HepG2 (cell line): ENCODE measurements around the gene LMOD2. TPM values are rescaled to one million over a fixed set of nuclear protein-coding genes. Genes with fewer than 3 reads are reported as not detected.
A peak's percentile ranks its signal among the peaks of the same experiment; 100 is the strongest.

Source experiments
- FOXA1 ChIP-seq, 2 experiments: fragments of 450-650 bp in 1 of 2; sonication (generic) in 1 of 2; formaldehyde crosslinking in 1 of 2; IDR thresholded peaks; 2 replicates each; pipeline versions ENCODE4 v1.4.0 to v1.6.1; 2016 to 2020; ENCODE audit warnings: missing genetic modification reagents in 1 of 2
- FOXA3 ChIP-seq: IDR thresholded peaks from 2 replicates; pipeline ENCODE4 v1.6.1; 2016; ENCODE audit warnings: missing genetic modification reagents, missing compliant biosample characterization
- HMG20A ChIP-seq: IDR thresholded peaks from 2 replicates; pipeline ENCODE4 v1.6.1; 2016; ENCODE audit warnings: borderline replicate concordance
- MIXL1 ChIP-seq: IDR thresholded peaks from 2 replicates; pipeline ENCODE4 v1.6.1; 2016
- RFXANK ChIP-seq: IDR thresholded peaks from 2 replicates; pipeline ENCODE4 v1.6.1; 2016
- SIX4 ChIP-seq: sonication (generic); formaldehyde crosslinking; IDR thresholded peaks from 2 replicates; pipeline ENCODE4 v1.4.0; 2020; ENCODE audit warnings: missing genetic modification reagents
- SOX13 ChIP-seq, 3 experiments: fragments of 450-650 bp in 1 of 3; sonication (generic) in 1 of 3; formaldehyde crosslinking in 1 of 3; IDR thresholded peaks in 2 of 3; conservative IDR thresholded peaks in 1 of 3; 2 replicates each; pipeline versions ENCODE4 v1.5.0 to v1.6.1; 2016 to 2020; ENCODE audit warnings: antibody characterized with exemption in 1 of 3, mild to moderate bottlenecking in 1 of 3, missing compliant biosample characterization in 1 of 3, missing genetic modification reagents in 1 of 3, moderate library complexity in 1 of 3
- ZFYVE20 ChIP-seq: sonication (generic); formaldehyde crosslinking; IDR thresholded peaks from 2 replicates; pipeline ENCODE4 v1.8.0; 2023; ENCODE audit warnings: low read depth, mild to moderate bottlenecking, moderate library complexity, missing genetic modification reagents, borderline replicate concordance
- ZNF142 ChIP-seq: sonication (generic); formaldehyde crosslinking; IDR thresholded peaks from 2 replicates; pipeline ENCODE4 v1.4.0; 2020; ENCODE audit warnings: missing genetic modification reagents
- ZNF225 ChIP-seq: sonication (generic); formaldehyde crosslinking; IDR thresholded peaks from 2 replicates; pipeline ENCODE4 v1.4.0; 2020; ENCODE audit warnings: mild to moderate bottlenecking, missing genetic modification reagents
- ZNF251 ChIP-seq: sonication (generic); formaldehyde crosslinking; IDR thresholded peaks from 2 replicates; pipeline ENCODE4 v1.9.0; 2021; ENCODE audit warnings: mild to moderate bottlenecking, missing genetic modification reagents
- ZNF280D ChIP-seq: sonication (generic); formaldehyde crosslinking; IDR thresholded peaks from 2 replicates; pipeline ENCODE4 v1.5.1; 2020; ENCODE audit warnings: mild to moderate bottlenecking, missing genetic modification reagents
- ZNF687 ChIP-seq: sonication (generic); formaldehyde crosslinking; IDR thresholded peaks from 2 replicates; pipeline ENCODE4 v1.5.1; 2020; ENCODE audit warnings: mild to moderate bottlenecking, missing genetic modification reagents, moderate library complexity
- ZNF850 ChIP-seq: sonication (generic); formaldehyde crosslinking; conservative IDR thresholded peaks from 2 replicates; pipeline ENCODE4 v1.9.0; 2021; ENCODE audit warnings: mild to moderate bottlenecking, missing genetic modification reagents
- ZSCAN20 ChIP-seq: sonication (generic); formaldehyde crosslinking; IDR thresholded peaks from 2 replicates; pipeline ENCODE4 v1.4.0; 2020; ENCODE audit warnings: missing genetic modification reagents, mild to moderate bottlenecking, borderline replicate concordance
- polyA plus RNA-seq, 8 experiments: library from polyadenylated mRNA; depleted of rRNA in 3 of 8; stranded (reverse) in 7 of 8; unstranded in 1 of 8; fragments of >200 nt; fragmentation: Illumina TruSeq in 4 of 8; extraction: Trizol in 4 of 8; gene quantifications; 2 replicates each; pipeline versions ENCODE4 v1.2.1 to v1.2.3, GENCODE V29; 2011 to 2016; ENCODE audit warnings: low read depth in 4 of 8, missing spikeins in 1 of 8, mixed read lengths in 1 of 8; ENCODE audit not compliant: insufficient read depth in 1 of 8
- total RNA-seq, 5 experiments: library from RNA; depleted of rRNA; stranded (reverse); fragments of >200 nt; fragmentation: Illumina TruSeq; extraction: Trizol; gene quantifications; 2 replicates each; pipeline ENCODE4 v1.2.3, GENCODE V29; 2016; ENCODE audit warnings: low read depth in 1 of 5

The LMOD2 gene
- total and polyA plus RNA-seq, 2 of the 13 experiments (the other 11 are each of a cell fraction or from before 2014, with no cell fraction given), result not detected

GRCh38 chr7:123622660-123623386 is 32.8 kb upstream of the LMOD2 start (continued):
- TF ChIP-seq ZNF280D (CRISPR knock-in tag) (no peak), SOX13 (IDR thresholded peaks at IDR 0.05) (no peak), SOX13 (CRISPR knock-in tag; conservative IDR thresholded peaks at IDR 0.05 in 1 of 2, IDR thresholded peaks at IDR 0.05 in 1 of 2) (0 out of 4 replicates have a peak, but pooled peaks of 1 of the 2 experiments have one; percentile 15), HMG20A (CRISPR knock-in tag) (peak; percentile 14; the same call in 1 of the 2 replicates), ZNF850 (CRISPR knock-in tag) (no peak), FOXA1 (IDR thresholded peaks at IDR 0.05) (no peak), FOXA1 (CRISPR knock-in tag; IDR thresholded peaks at IDR 0.05) (peak; percentile 60; the same call in 1 of the 2 replicates), ZNF251 (CRISPR knock-in tag) (no peak), ZNF225 (CRISPR knock-in tag) (no peak), MIXL1 (CRISPR knock-in tag) (0 out of 2 replicates have a peak, but pooled peaks have one; percentile 33), ZSCAN20 (CRISPR knock-in tag) (no peak), SIX4 (CRISPR knock-in tag) (peak; percentile 73), ZFYVE20 (CRISPR knock-in tag) (no peak), RFXANK (CRISPR knock-in tag) (no peak), FOXA3 (peak; percentile 76; the same call in 1 of the 2 replicates), ZNF687 (CRISPR knock-in tag) (no peak), ZNF142 (CRISPR knock-in tag) (no peak)
